GM23248 (cell line): Measurements from ENCODE around the gene ATP9A.

Experiments
- EZH2 ChIP-seq: fragments of 200-600 bp; sonication (generic); IDR thresholded peaks from 2 replicates; pipeline ENCODE4 v1.6.1; 2018; ENCODE audit warnings: antibody characterized with exemption, mild to moderate bottlenecking; ENCODE audit not compliant: insufficient read depth, poor library complexity, severe bottlenecking
- EZH2phosphoT487 ChIP-seq: fragments of 200-600 bp; sonication (generic); IDR thresholded peaks from 2 replicates; pipeline ENCODE4 v1.6.1; 2018; ENCODE audit warnings: antibody characterized with exemption, moderate library complexity, mild to moderate bottlenecking, low read depth; ENCODE audit not compliant: insufficient read depth

DNA sequence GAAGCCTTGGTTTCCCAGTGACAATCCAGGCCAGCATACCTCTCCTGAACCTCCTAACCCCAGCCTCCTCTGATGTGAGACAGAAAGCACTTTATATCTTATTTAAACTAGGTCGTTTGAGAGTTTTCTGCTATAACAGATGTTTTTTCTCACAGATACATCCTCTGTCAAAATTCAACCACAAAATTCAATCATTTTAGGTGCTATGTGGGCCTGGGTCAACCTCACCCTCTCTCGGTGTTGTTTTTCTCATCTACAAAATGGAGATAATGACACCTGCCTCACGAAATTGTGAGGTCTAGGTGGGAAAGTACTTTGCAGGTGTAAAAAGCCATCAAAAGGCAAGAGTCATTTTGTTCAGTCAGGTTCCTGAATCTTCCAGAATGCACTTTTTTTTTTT is 179.4 kb downstream of the ATP9A start:
- TF ChIP-seq EZH2, result no peak
- TF ChIP-seq EZH2phosphoT487, result no peak
